CD14-positive monocyte (primary cell): ENCODE measurements around the gene PCDHB15. TPM values are rescaled to one million over a fixed set of nuclear protein-coding genes. Genes with fewer than 3 reads are reported as not detected.
"Not testable (repeated sequence)": the region's sequence is repeated elsewhere in the genome, so short reads cannot be mapped to it uniquely, and the experiment has no call there.

Experiments
- DNase-seq, 3 donors: peaks; one replicate each; pipeline ENCODE4 v3.0.0-alpha.2; 2011 to 2022
- H2AFZ ChIP-seq: 2 replicates; pipeline ENCODE4 v1.6.0; 2012; ENCODE audit warnings: mild to moderate bottlenecking, low read depth, low read length, inconsistent platforms; ENCODE audit not compliant: insufficient read depth, poor library complexity, severe bottlenecking
- H3K27ac ChIP-seq, 2 donors: 1 replicate in 1 of 2; 2 replicates in 1 of 2; pipeline ENCODE4 v1.5.1; 2012 to 2013; ENCODE audit warnings: low read length in 2 of 2, control low read depth in 1 of 2, inconsistent platforms in 1 of 2, low read depth in 1 of 2, mild to moderate bottlenecking in 1 of 2
- H3K27me3 ChIP-seq, 2 donors: one replicate each; pipeline versions ENCODE4 v1.6.0 to v1.6.1; 2011 to 2013; ENCODE audit warnings: low read length in 2 of 2; ENCODE audit not compliant: control insufficient read depth in 2 of 2, insufficient read depth in 2 of 2
- H3K36me3 ChIP-seq, 2 donors: replicated peaks in 1 of 2; 1 replicate in 1 of 2; 2 replicates in 1 of 2; pipeline versions ENCODE4 v1.5.1 to v1.6.1; 2012 to 2013; ENCODE audit warnings: low read length in 2 of 2, control low read depth in 1 of 2, inconsistent platforms in 1 of 2, mild to moderate bottlenecking in 1 of 2; ENCODE audit not compliant: insufficient read depth in 2 of 2, control insufficient read depth in 1 of 2
- H3K4me1 ChIP-seq, 2 donors: 1 replicate in 1 of 2; 2 replicates in 1 of 2; pipeline versions ENCODE4 v1.5.1 to v1.6.1; 2012 to 2013; ENCODE audit warnings: low read length in 2 of 2, control low read depth in 1 of 2, inconsistent platforms in 1 of 2, mild to moderate bottlenecking in 1 of 2, moderate library complexity in 1 of 2; ENCODE audit not compliant: insufficient read depth in 2 of 2, control insufficient read depth in 1 of 2
- H3K4me2 ChIP-seq: replicated peaks from 2 replicates; pipeline ENCODE3; 2012; ENCODE audit warnings: low read length, moderate library complexity, mild to moderate bottlenecking; ENCODE audit not compliant: poor library complexity, severe bottlenecking; ENCODE audit errors: extremely low read depth
- H3K4me3 ChIP-seq, 3 experiments: fragments of 200-600 bp in 1 of 3; sonication (generic) in 1 of 3; replicated peaks in 1 of 3; 1 replicate in 2 of 3; 2 replicates in 1 of 3; pipeline ENCODE4 v1.5.1; 2011 to 2013; ENCODE audit warnings: low read length in 3 of 3, mild to moderate bottlenecking in 3 of 3, control low read depth in 2 of 3, low read depth in 2 of 3, inconsistent platforms in 1 of 3, moderate library complexity in 1 of 3
- H3K79me2 ChIP-seq: 2 replicates; pipeline ENCODE4 v1.6.0; 2012; ENCODE audit warnings: mild to moderate bottlenecking, control low read depth, inconsistent platforms, low read length, moderate library complexity; ENCODE audit not compliant: insufficient read depth
- H3K9ac ChIP-seq: 2 replicates; pipeline ENCODE4 v1.6.0; 2017; ENCODE audit warnings: low read length, mild to moderate bottlenecking; ENCODE audit not compliant: insufficient read depth, poor library complexity, severe bottlenecking
- H3K9me3 ChIP-seq, 2 donors: replicated peaks in 1 of 2; 1 replicate in 1 of 2; 2 replicates in 1 of 2; pipeline versions ENCODE4 v1.5.1 to v1.6.1; 2012 to 2013; ENCODE audit warnings: low read length in 2 of 2, control low read depth in 1 of 2; ENCODE audit not compliant: control insufficient read depth in 1 of 2, insufficient read depth in 1 of 2
- H4K20me1 ChIP-seq: 2 replicates; pipeline ENCODE4 v1.6.0; 2012; ENCODE audit warnings: mild to moderate bottlenecking, low read length, control low read depth, moderate library complexity; ENCODE audit not compliant: insufficient read depth
- H3K27ac Mint-ChIP-seq, 7 donors: one replicate each; pipeline ENCODE4 v1.8.0; 2020; ENCODE audit warnings: mild to moderate bottlenecking in 7 of 7, mixed read lengths in 7 of 7, moderate library complexity in 6 of 7, inconsistent platforms in 2 of 7
- H3K27me3 Mint-ChIP-seq, 3 donors: one replicate each; pipeline ENCODE4 v1.8.0; 2021 to 2022; ENCODE audit warnings: low read depth in 3 of 3, mild to moderate bottlenecking in 3 of 3, mixed read lengths in 3 of 3, moderate library complexity in 3 of 3, inconsistent platforms in 1 of 3
- H3K36me3 Mint-ChIP-seq, 2 donors: one replicate each; pipeline ENCODE4 v1.8.0; 2020; ENCODE audit warnings: mixed read lengths in 2 of 2, inconsistent platforms in 1 of 2, mild to moderate bottlenecking in 1 of 2
- H3K4me1 Mint-ChIP-seq: one replicate; pipeline ENCODE4 v1.8.0; 2020; ENCODE audit warnings: mild to moderate bottlenecking, mixed read lengths
- H3K4me3 Mint-ChIP-seq, 2 donors: one replicate each; pipeline ENCODE4 v1.8.0; 2020; ENCODE audit warnings: mild to moderate bottlenecking in 2 of 2, mixed read lengths in 2 of 2, moderate library complexity in 1 of 2
- H3K9me3 Mint-ChIP-seq, 7 donors: one replicate each; pipeline ENCODE4 v1.8.0; 2020 to 2022; ENCODE audit warnings: mixed read lengths in 7 of 7, mild to moderate bottlenecking in 6 of 7, moderate library complexity in 6 of 7, inconsistent platforms in 2 of 7
- CTCF ChIP-seq: fragments of 200-600 bp; IDR thresholded peaks from one replicate; pipeline ENCODE4 v1.8.0; 2022; ENCODE audit warnings: antibody characterized with exemption, mild to moderate bottlenecking
- WGBS: methylation state at CpG from one replicate; pipeline ENCODE4 v1.1.5; 2013; ENCODE audit warnings: missing lambda C conversion rate; ENCODE audit not compliant: insufficient coverage; 5-methylcytosine and 5-hydroxymethylcytosine counted together
- intact Hi-C, 2 donors: fragments of 100-400 bp; cut with micrococcal nuclease; formaldehyde crosslinking; loops; one replicate each; pipeline versions ENCODE4 v1.15.0 to v1.15.1; 2023
- polyA plus RNA-seq, 3 donors: library from polyadenylated mRNA; depleted of rRNA in 1 of 3; unstranded in 2 of 3; stranded (reverse) in 1 of 3; fragments of 300-500 nt in 2 of 3; fragments of >200 nt in 1 of 3; fragmentation: Illumina TruSeq in 2 of 3; gene quantifications; 1 replicate in 2 of 3; 2 replicates in 1 of 3; pipeline ENCODE4 v1.2.3, GENCODE V29; 2012 to 2021

Gene PCDHB15
- polyA plus RNA-seq, 3 donors, result not detected

DNA sequence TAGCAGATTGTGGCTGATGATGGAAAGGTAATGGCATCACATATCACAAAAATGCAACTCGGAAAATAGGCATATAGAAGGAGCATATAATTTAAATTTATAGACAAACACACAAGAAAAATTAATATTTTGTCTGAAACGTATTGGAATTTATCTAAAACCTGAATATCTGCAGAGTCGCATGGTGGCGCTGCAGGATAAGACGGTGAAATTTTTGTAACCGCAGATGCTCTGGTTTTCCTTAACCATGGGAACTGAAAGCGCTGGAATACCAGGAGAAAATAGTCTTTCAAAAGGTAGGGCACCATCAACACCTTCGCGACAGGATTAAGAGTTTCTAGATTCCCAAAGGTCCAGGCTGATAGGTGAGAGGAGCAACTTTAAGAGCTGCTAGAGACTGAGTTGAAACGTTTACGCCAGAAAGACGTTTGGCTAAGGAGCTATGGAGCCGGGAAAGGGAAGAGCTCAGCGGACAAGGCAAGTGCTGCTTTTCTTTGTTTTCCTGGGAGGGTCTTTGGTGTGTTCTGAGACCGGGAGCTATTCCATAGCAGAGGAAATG is 11.0 kb upstream of the PCDHB15 start:
- Histone ChIP-seq H2AFZ (no peak overlapping the region), H3K27ac (no peak overlapping the region), H3K79me2 (no peaks in the 10 kb centered on the region), H3K27me3 (peaks cover 5 to 24% of the 10 kb centered on the region in 2 donors), H3K4me1 (no peaks in the 10 kb centered on the region), H3K9ac (no peak overlapping the region), H4K20me1 (no peaks in the 10 kb centered on the region), H3K36me3 (no peaks in the 10 kb centered on the region), H3K4me2 (no peak overlapping the region), H3K9me3 (peaks cover 33 to 53% of the 10 kb centered on the region in 2 donors), H3K4me3 (no peak overlapping the region)
- WGBS, result 7% methylated on average over 12 of the region's 15 CpGs
- H3K27me3 Mint-ChIP-seq, result peaks cover 16 to 25% (median 22%) of the 10 kb centered on the region in 3 donors
- intact Hi-C loops, result no loop called here
- peak overlapping the region in 1 of 2 donors; percentile 62 for H3K4me3 Mint-ChIP-seq
- H3K9me3 Mint-ChIP-seq, result peaks cover 26 to 61% (median 45%) of the 10 kb centered on the region in 7 donors
- peaks cover 3% of the 10 kb centered on the region in 2 donors for H3K36me3 Mint-ChIP-seq
- DNase-seq, result no peak
- no peak for TF ChIP-seq CTCF
- H3K4me1 Mint-ChIP-seq, result no peaks in the 10 kb centered on the region
- peak overlapping the region in 1 of 7 donors; percentile 20 for H3K27ac Mint-ChIP-seq

- DNase-seq, H4K20me1 ChIP-seq, H3K36me3 ChIP-seq, H3K79me2 ChIP-seq, H3K36me3 Mint-ChIP-seq, H3K27ac Mint-ChIP-seq, H3K4me3 ChIP-seq, H3K4me1 ChIP-seq, H3K9ac ChIP-seq, H3K4me1 Mint-ChIP-seq, H3K27ac ChIP-seq, H2AFZ ChIP-seq, H3K4me2 ChIP-seq, intact Hi-C loops: not testable (repeated sequence)
- Mint-ChIP-seq H3K4me3 (peak overlapping the region in 1 of 2 donors; percentile 46), H3K27me3 (peaks cover 16 to 25% (median 24%) of the 10 kb centered on the region in 3 donors), H3K9me3 (peaks cover 27 to 75% (median 54%) of the 10 kb centered on the region in 7 donors)
- Histone ChIP-seq H3K9me3 (peaks cover 44 to 70% of the 10 kb centered on the region in 2 donors), H3K27me3 (peaks cover 8 to 34% of the 10 kb centered on the region in 2 donors)
- WGBS, result 34% methylated on average over 37 of the region's 40 CpGs
These were observed 9.3 kb upstream of the PCDHB15 start for GRCh38 chr5:141235922-141236321.
